ENCODE measurements around the gene RPS6KA2. TPM values are rescaled to one million over a fixed set of nuclear protein-coding genes. Genes with fewer than 3 reads are reported as not detected.

RPS6KA2 gene
- total RNA-seq, 1 experiment from 2014 or later: 4.1 TPM

DNA sequence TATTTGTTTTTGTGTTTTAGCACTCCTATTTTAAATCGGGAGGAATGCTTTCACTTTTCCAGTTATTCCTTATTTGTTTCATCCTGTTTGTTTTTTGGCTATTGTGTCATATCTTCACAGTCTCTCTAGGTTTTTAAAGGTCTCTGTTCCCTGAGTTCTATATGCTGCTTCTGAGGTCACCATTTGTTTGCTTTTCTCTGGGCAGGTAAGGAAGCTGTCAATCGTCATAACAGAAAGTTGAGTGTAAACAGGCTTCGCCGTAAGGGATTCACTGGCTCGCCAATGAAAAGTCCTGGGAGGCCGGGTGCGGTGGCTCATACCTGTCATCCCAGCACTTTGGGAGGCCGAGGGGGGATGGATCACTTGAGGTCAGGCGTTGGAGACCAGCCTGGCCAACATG lies 48.7 kb upstream of the RPS6KA2 start:
- CTCF ChIA-PET: no interaction called here
- POLR2A ChIA-PET: no interaction called here
- no peak overlapping the region for H3K4me3 ChIP-seq (ENCODE audit: low read depth in 2 of 2, low read length in 2 of 2)
- intact Hi-C loops (cut with micrococcal nuclease; ENCODE audit: unreplicated experiment): no loop called here
- no peaks in the 10 kb centered on the region for H3K36me3 ChIP-seq (ENCODE audit: control insufficient read depth, insufficient read depth, low read length)
- H3K4me1 ChIP-seq (ENCODE audit: control insufficient read depth, insufficient read depth, low read length): 0 out of 2 replicates have a peak, but pooled peaks cover 3% of the 10 kb centered on the region
- no peaks in the 10 kb centered on the region for H3K9me3 ChIP-seq (ENCODE audit: control insufficient read depth, insufficient read depth, low read depth, low read length)
- H3K27ac ChIP-seq (ENCODE audit: low read length): no peak overlapping the region
- 0 out of 2 replicates have a peak, but pooled peaks cover 2% of the 10 kb centered on the region for H3K27me3 ChIP-seq (ENCODE audit: control insufficient read depth, insufficient read depth, low read length)
- in situ Hi-C loops (cut with HindIII; ENCODE audit: low pct_unique_long_range_greater_than_20kb, low sequenced_read_pairs): no loop called here
- TF ChIP-seq SIN3A (IDR thresholded peaks at IDR 0.05; ENCODE audit: borderline replicate concordance, insufficient read depth, low read depth, low read length) (no peak), TCF7L2 (IDR thresholded peaks at IDR 0.05; ENCODE audit: low read depth, low read length) (no peak), POLR2AphosphoS5 (IDR thresholded peaks at IDR 0.05; ENCODE audit: low read depth, low read length) (no peak)
- TF ChIP-seq, protein P1, sequence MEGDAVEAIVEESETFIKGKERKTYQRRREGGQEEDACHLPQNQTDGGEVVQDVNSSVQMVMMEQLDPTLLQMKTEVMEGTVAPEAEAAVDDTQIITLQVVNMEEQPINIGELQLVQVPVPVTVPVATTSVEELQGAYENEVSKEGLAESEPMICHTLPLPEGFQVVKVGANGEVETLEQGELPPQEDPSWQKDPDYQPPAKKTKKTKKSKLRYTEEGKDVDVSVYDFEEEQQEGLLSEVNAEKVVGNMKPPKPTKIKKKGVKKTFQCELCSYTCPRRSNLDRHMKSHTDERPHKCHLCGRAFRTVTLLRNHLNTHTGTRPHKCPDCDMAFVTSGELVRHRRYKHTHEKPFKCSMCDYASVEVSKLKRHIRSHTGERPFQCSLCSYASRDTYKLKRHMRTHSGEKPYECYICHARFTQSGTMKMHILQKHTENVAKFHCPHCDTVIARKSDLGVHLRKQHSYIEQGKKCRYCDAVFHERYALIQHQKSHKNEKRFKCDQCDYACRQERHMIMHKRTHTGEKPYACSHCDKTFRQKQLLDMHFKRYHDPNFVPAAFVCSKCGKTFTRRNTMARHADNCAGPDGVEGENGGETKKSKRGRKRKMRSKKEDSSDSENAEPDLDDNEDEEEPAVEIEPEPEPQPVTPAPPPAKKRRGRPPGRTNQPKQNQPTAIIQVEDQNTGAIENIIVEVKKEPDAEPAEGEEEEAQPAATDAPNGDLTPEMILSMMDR (IDR thresholded peaks at IDR 0.05): no peak
- TF ChIP-seq, protein P2, sequence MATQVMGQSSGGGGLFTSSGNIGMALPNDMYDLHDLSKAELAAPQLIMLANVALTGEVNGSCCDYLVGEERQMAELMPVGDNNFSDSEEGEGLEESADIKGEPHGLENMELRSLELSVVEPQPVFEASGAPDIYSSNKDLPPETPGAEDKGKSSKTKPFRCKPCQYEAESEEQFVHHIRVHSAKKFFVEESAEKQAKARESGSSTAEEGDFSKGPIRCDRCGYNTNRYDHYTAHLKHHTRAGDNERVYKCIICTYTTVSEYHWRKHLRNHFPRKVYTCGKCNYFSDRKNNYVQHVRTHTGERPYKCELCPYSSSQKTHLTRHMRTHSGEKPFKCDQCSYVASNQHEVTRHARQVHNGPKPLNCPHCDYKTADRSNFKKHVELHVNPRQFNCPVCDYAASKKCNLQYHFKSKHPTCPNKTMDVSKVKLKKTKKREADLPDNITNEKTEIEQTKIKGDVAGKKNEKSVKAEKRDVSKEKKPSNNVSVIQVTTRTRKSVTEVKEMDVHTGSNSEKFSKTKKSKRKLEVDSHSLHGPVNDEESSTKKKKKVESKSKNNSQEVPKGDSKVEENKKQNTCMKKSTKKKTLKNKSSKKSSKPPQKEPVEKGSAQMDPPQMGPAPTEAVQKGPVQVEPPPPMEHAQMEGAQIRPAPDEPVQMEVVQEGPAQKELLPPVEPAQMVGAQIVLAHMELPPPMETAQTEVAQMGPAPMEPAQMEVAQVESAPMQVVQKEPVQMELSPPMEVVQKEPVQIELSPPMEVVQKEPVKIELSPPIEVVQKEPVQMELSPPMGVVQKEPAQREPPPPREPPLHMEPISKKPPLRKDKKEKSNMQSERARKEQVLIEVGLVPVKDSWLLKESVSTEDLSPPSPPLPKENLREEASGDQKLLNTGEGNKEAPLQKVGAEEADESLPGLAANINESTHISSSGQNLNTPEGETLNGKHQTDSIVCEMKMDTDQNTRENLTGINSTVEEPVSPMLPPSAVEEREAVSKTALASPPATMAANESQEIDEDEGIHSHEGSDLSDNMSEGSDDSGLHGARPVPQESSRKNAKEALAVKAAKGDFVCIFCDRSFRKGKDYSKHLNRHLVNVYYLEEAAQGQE (IDR thresholded peaks at IDR 0.05; ENCODE audit: insufficient read depth in 1 of 2, low read depth in 2 of 2, low read length in 1 of 2): no peak
- DNase-seq (ENCODE audit: low read depth, low spot score) (no peak), ATAC-seq (no peak)
- BruUV-seq (replicated peaks): no TSS peak

DNA sequence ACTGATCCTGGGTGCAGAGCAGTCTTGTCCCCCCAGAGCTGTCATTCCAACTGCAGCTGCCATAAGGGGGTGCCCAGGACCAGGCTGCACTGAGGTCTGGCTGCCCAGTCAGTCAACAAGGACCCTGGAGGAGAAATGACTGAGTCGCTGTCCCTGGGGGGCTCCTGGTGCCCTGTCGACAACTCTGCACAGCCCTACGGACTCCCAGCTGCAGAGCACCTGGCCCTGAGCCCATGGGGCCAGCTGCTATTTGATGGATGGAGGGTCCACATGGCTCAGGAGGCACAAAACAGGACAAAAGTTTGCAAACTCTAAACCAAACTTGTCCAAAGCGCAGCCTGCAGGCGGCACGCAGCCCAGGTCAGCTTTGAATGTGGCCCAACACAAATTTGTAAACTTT lies 46.3 kb upstream of the RPS6KA2 start:
- in situ Hi-C loops (cut with HindIII; ENCODE audit: low pct_unique_long_range_greater_than_20kb, low sequenced_read_pairs): no loop called here
- Histone ChIP-seq H3K4me1 (ENCODE audit: control insufficient read depth, insufficient read depth, low read length) (0 out of 2 replicates have a peak, but pooled peaks cover 3% of the 10 kb centered on the region), H3K27me3 (ENCODE audit: control insufficient read depth, insufficient read depth, low read length) (0 out of 2 replicates have a peak, but pooled peaks cover 2% of the 10 kb centered on the region), H3K36me3 (ENCODE audit: control insufficient read depth, insufficient read depth, low read length) (no peaks in the 10 kb centered on the region), H3K9me3 (ENCODE audit: control insufficient read depth, insufficient read depth, low read depth, low read length) (no peaks in the 10 kb centered on the region), H3K4me3 (ENCODE audit: low read depth in 2 of 2, low read length in 2 of 2) (no peak overlapping the region), H3K27ac (ENCODE audit: low read length) (no peak overlapping the region)
- intact Hi-C loops (cut with micrococcal nuclease; ENCODE audit: unreplicated experiment): no loop called here
- POLR2A ChIA-PET: no interaction called here
- no peak for TF ChIP-seq TCF7L2 (IDR thresholded peaks at IDR 0.05; ENCODE audit: low read depth, low read length)
- no peak for TF ChIP-seq POLR2AphosphoS5 (IDR thresholded peaks at IDR 0.05; ENCODE audit: low read depth, low read length)
- TF ChIP-seq, protein P2 (IDR thresholded peaks at IDR 0.05; ENCODE audit: insufficient read depth in 1 of 2, low read depth in 2 of 2, low read length in 1 of 2): no peak
- TF ChIP-seq, protein P1 (IDR thresholded peaks at IDR 0.05): no peak
- no peak for TF ChIP-seq SIN3A (IDR thresholded peaks at IDR 0.05; ENCODE audit: borderline replicate concordance, insufficient read depth, low read depth, low read length)
- DNase-seq (ENCODE audit: low read depth, low spot score): no peak
- BruUV-seq (replicated peaks): no TSS peak
- CTCF ChIA-PET: no interaction called here
- ATAC-seq: no peak

Data from Panc1 (cell line).